ENCODE data around the gene ATG10. TPM values are rescaled to one million over a fixed set of nuclear protein-coding genes. Genes with fewer than 3 reads are reported as not detected.

The ATG10 gene
- total RNA-seq, 1 experiment from 2014 or later, result 12.2 TPM

GRCh38 chr5:81971712-81972491 lies at the start of gene ATG10 (continued):
- no peak; the same call in 1 of the 2 replicates for TF ChIP-seq USF1 (CRISPR knock-in tag; IDR thresholded peaks at IDR 0.05)
- no peak for TF ChIP-seq ATF1 (CRISPR knock-in tag; IDR thresholded peaks at IDR 0.05)
- peak; percentile 42; the same call in 1 of the 2 replicates for TF ChIP-seq ZBTB43 (CRISPR knock-in tag; IDR thresholded peaks at IDR 0.05)
- no peak for TF ChIP-seq STAT6 (CRISPR knock-in tag; conservative IDR thresholded peaks at IDR 0.05; ENCODE audit: low read depth)
- TF ChIP-seq EMX1 (CRISPR knock-in tag; IDR thresholded peaks at IDR 0.05), result no peak
- TF ChIP-seq ZNF121 (CRISPR knock-in tag; IDR thresholded peaks at IDR 0.05), result no peak
- no peak for TF ChIP-seq CBFB (CRISPR knock-in tag; IDR thresholded peaks at IDR 0.05; ENCODE audit: low read depth)
- TF ChIP-seq ZNF512 (CRISPR knock-in tag; IDR thresholded peaks at IDR 0.05; ENCODE audit: borderline replicate concordance), result no peak
- TF ChIP-seq SMAD4 (CRISPR knock-in tag; IDR thresholded peaks at IDR 0.05), result no peak
- TF ChIP-seq FOXP4 (CRISPR knock-in tag; IDR thresholded peaks at IDR 0.05), result peak; percentile 69
- no peak for TF ChIP-seq CREB1 (CRISPR knock-in tag; IDR thresholded peaks at IDR 0.05)
- peak; percentile 53; the same call in 1 of the 2 replicates for TF ChIP-seq E2F5 (CRISPR knock-in tag; IDR thresholded peaks at IDR 0.05)
- no peak for TF ChIP-seq SOX15 (CRISPR knock-in tag; IDR thresholded peaks at IDR 0.05)
- TF ChIP-seq TEAD4 (CRISPR knock-in tag; IDR thresholded peaks at IDR 0.05), result no peak
- TF ChIP-seq TP53 (CRISPR knock-in tag; IDR thresholded peaks at IDR 0.05), result no peak
- TF ChIP-seq GABPB1 (CRISPR knock-in tag; IDR thresholded peaks at IDR 0.05), result no peak
- no peak for TF ChIP-seq JAZF1 (CRISPR knock-in tag; IDR thresholded peaks at IDR 0.05)
- no peak for TF ChIP-seq MLX (CRISPR knock-in tag; IDR thresholded peaks at IDR 0.05)
- TF ChIP-seq GRHL2 (CRISPR knock-in tag; IDR thresholded peaks at IDR 0.05; ENCODE audit: insufficient replicate concordance, severe bottlenecking), result no peak
- no peak for TF ChIP-seq JUN (CRISPR knock-in tag; IDR thresholded peaks at IDR 0.05)
- no peak for TF ChIP-seq ZNF219 (CRISPR knock-in tag; IDR thresholded peaks at IDR 0.05; ENCODE audit: borderline replicate concordance)
- TF ChIP-seq PREB (CRISPR knock-in tag; IDR thresholded peaks at IDR 0.05; ENCODE audit: borderline replicate concordance), result no peak
- no peak for TF ChIP-seq NR2C2 (CRISPR knock-in tag; IDR thresholded peaks at IDR 0.05)
- TF ChIP-seq E2F4 (CRISPR knock-in tag; IDR thresholded peaks at IDR 0.05; ENCODE audit: borderline replicate concordance, low read depth), result no peak
- TF ChIP-seq KAT7 (CRISPR knock-in tag; IDR thresholded peaks at IDR 0.05; ENCODE audit: borderline replicate concordance), result 0 out of 2 replicates have a peak, but pooled peaks have one; percentile 81
- peak; percentile 17; the same call in 1 of the 2 replicates for TF ChIP-seq FOXK1 (CRISPR knock-in tag; IDR thresholded peaks at IDR 0.05)
- no peak for TF ChIP-seq MYBL2 (CRISPR knock-in tag; IDR thresholded peaks at IDR 0.05)

Data from WTC11 (cell line).